WTC11 (cell line): ENCODE measurements around the gene PSMD13. TPM values are rescaled to one million over a fixed set of nuclear protein-coding genes. Genes with fewer than 3 reads are reported as not detected.

Experiments used
- ATAC-seq: fragments of 200-7000 bp; cut with Tn5 transposase; 2 replicates; pipeline ENCODE4 v1.10.0; 2021; ENCODE audit warnings: mild to moderate bottlenecking, moderate library complexity
- CTCF ChIA-PET: fragments of 300-600 bp; sonication (Branson Sonifier 250); formaldehyde crosslinking; loops from one replicate; lab custom pipeline; 2021; ENCODE audit warnings: antibody characterized with exemption; lab: Charles Lee
- POLR2A ChIA-PET: fragments of 350-600 bp; sonication (Branson Sonifier 250); formaldehyde crosslinking; loops from one replicate; lab custom pipeline; 2021; ENCODE audit warnings: antibody characterized with exemption; lab: Charles Lee
- DNase-seq: peaks from one replicate; pipeline ENCODE4 v3.0.0; 2021; ENCODE audit warnings: low spot score
- H3K27ac Mint-ChIP-seq: 2 replicates; pipeline ENCODE4 v1.8.0; 2021; ENCODE audit warnings: mixed read lengths
- H3K27me3 Mint-ChIP-seq: 2 replicates; pipeline ENCODE4 v1.8.0; 2021; ENCODE audit warnings: low read depth, mild to moderate bottlenecking, moderate library complexity, mixed read lengths
- H3K36me3 Mint-ChIP-seq: 2 replicates; pipeline ENCODE4 v1.8.0; 2021; ENCODE audit warnings: mixed read lengths
- H3K4me1 Mint-ChIP-seq: 2 replicates; pipeline ENCODE4 v1.8.0; 2022; ENCODE audit warnings: mixed read lengths
- H3K4me3 Mint-ChIP-seq: 2 replicates; pipeline ENCODE4 v1.8.0; 2021; ENCODE audit warnings: mild to moderate bottlenecking, moderate library complexity, mixed read lengths
- H3K9me3 Mint-ChIP-seq: 2 replicates; pipeline ENCODE4 v1.8.0; 2021; ENCODE audit warnings: mixed read lengths
- AFF4 ChIP-seq: sonication (generic); formaldehyde crosslinking; IDR thresholded peaks from 2 replicates; pipeline ENCODE4 v1.8.1; 2023; ENCODE audit warnings: mild to moderate bottlenecking, missing genetic modification reagents, borderline replicate concordance
- ARID4B ChIP-seq: sonication (generic); formaldehyde crosslinking; IDR thresholded peaks from 2 replicates; pipeline ENCODE4 v1.8.0; 2023; ENCODE audit warnings: missing genetic modification reagents, mild to moderate bottlenecking, borderline replicate concordance
- ATF2 ChIP-seq: sonication (generic); formaldehyde crosslinking; IDR thresholded peaks from 2 replicates; pipeline ENCODE4 v1.8.1; 2022; ENCODE audit warnings: low read depth, missing genetic modification reagents, borderline replicate concordance
- FOXP4 ChIP-seq: sonication (generic); formaldehyde crosslinking; IDR thresholded peaks from 2 replicates; pipeline ENCODE4 v1.8.0; 2022; ENCODE audit warnings: mild to moderate bottlenecking, missing genetic modification reagents
- GRHL2 ChIP-seq: fragments of 250-450 bp; sonication (Bioruptor Pico); IDR thresholded peaks from 2 replicates; pipeline ENCODE4 v1.8.0; 2022; ENCODE audit warnings: mild to moderate bottlenecking, moderate library complexity; ENCODE audit not compliant: insufficient replicate concordance, severe bottlenecking
- GTF2I ChIP-seq: fragments of 250-450 bp; sonication (Bioruptor Pico); conservative IDR thresholded peaks from 2 replicates; pipeline ENCODE4 v1.4.0; 2021; ENCODE audit warnings: mild to moderate bottlenecking
- KAT7 ChIP-seq: sonication (generic); formaldehyde crosslinking; IDR thresholded peaks from 2 replicates; pipeline ENCODE4 v1.8.1; 2023; ENCODE audit warnings: missing genetic modification reagents, mild to moderate bottlenecking, borderline replicate concordance
- NR2C2 ChIP-seq: sonication (generic); formaldehyde crosslinking; IDR thresholded peaks from 2 replicates; pipeline ENCODE4 v1.8.0; 2022; ENCODE audit warnings: mild to moderate bottlenecking, missing genetic modification reagents
- PRDM15 ChIP-seq: sonication (generic); formaldehyde crosslinking; IDR thresholded peaks from 2 replicates; pipeline ENCODE4 v1.8.0; 2022; ENCODE audit warnings: missing genetic modification reagents
- SMAD3 ChIP-seq: sonication (generic); formaldehyde crosslinking; IDR thresholded peaks from 2 replicates; pipeline ENCODE4 v1.8.0; 2022; ENCODE audit warnings: missing genetic modification reagents, mild to moderate bottlenecking, borderline replicate concordance
- SP1 ChIP-seq: sonication (generic); formaldehyde crosslinking; conservative IDR thresholded peaks from 2 replicates; pipeline ENCODE4 v1.8.1; 2022; ENCODE audit warnings: missing genetic modification reagents
- TEAD1 ChIP-seq: sonication (generic); formaldehyde crosslinking; IDR thresholded peaks from 2 replicates; pipeline ENCODE4 v1.8.0; 2022; ENCODE audit warnings: mild to moderate bottlenecking, missing genetic modification reagents
- TP53 ChIP-seq: sonication (generic); formaldehyde crosslinking; IDR thresholded peaks from 2 replicates; pipeline ENCODE4 v1.8.1; 2023; ENCODE audit warnings: mild to moderate bottlenecking, missing genetic modification reagents
- ZBTB43 ChIP-seq: sonication (generic); formaldehyde crosslinking; IDR thresholded peaks from 2 replicates; pipeline ENCODE4 v1.8.1; 2023; ENCODE audit warnings: mild to moderate bottlenecking, missing genetic modification reagents
- ZNF232 ChIP-seq: sonication (generic); formaldehyde crosslinking; IDR thresholded peaks from 2 replicates; pipeline ENCODE4 v1.8.0; 2022; ENCODE audit warnings: mild to moderate bottlenecking, missing genetic modification reagents
- ZNF416 ChIP-seq: fragments of 250-450 bp; sonication (Bioruptor Pico); IDR thresholded peaks from 2 replicates; pipeline ENCODE4 v1.9.0; 2021; ENCODE audit warnings: mild to moderate bottlenecking, inconsistent platforms
- ZNF671 ChIP-seq: fragments of 250-450 bp; sonication (Bioruptor Pico); IDR thresholded peaks from 2 replicates; pipeline ENCODE4 v1.8.0; 2021; ENCODE audit warnings: mild to moderate bottlenecking
- total RNA-seq: library from RNA; stranded (reverse); gene quantifications from 3 replicates; pipeline ENCODE4 v1.2.3, GENCODE V29; 2021
- TF ChIP-seq, protein P1 (sequence below): sonication (generic); formaldehyde crosslinking; IDR thresholded peaks from 2 replicates; pipeline ENCODE4 v1.8.1; 2022; ENCODE audit warnings: mild to moderate bottlenecking, moderate library complexity, missing genetic modification reagents

Gene PSMD13
- total RNA-seq, 1 experiment from 2014 or later = 148 TPM

GRCh38 chr11:198236-198806 lies 38.5 kb upstream of the PSMD13 start (continued):
- TF ChIP-seq, protein P1, sequence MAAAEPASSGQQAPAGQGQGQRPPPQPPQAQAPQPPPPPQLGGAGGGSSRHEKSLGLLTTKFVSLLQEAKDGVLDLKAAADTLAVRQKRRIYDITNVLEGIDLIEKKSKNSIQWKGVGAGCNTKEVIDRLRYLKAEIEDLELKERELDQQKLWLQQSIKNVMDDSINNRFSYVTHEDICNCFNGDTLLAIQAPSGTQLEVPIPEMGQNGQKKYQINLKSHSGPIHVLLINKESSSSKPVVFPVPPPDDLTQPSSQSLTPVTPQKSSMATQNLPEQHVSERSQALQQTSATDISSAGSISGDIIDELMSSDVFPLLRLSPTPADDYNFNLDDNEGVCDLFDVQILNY (CRISPR knock-in tag) = no peak
- TF ChIP-seq GRHL2 (CRISPR knock-in tag) = no peak
- no peak for TF ChIP-seq ZBTB43
- no peak for TF ChIP-seq ATF2
- no peak for TF ChIP-seq GTF2I (CRISPR knock-in tag)
- no peak for TF ChIP-seq ZNF416
- TF ChIP-seq ARID4B (CRISPR knock-in tag) = no peak
- no peak for TF ChIP-seq PRDM15

GRCh38 chr11:199004-199581 lies 37.7 kb upstream of the PSMD13 start:
- POLR2A ChIA-PET = no interaction called here
- DNase-seq (no peak), ATAC-seq (no peak)
- H3K36me3 Mint-ChIP-seq = peaks cover 6% of the 10 kb centered on the region
- no peak overlapping the region for H3K27ac Mint-ChIP-seq
- no peaks in the 10 kb centered on the region for H3K9me3 Mint-ChIP-seq
- H3K4me1 Mint-ChIP-seq = no peaks in the 10 kb centered on the region
- CTCF ChIA-PET = interaction anchor here (0.8 kb wide), 1 partner anchor 36 kb away, joined by 3 read pairs; no protein-coding TSS in a partner anchor
- H3K4me3 Mint-ChIP-seq = no peak overlapping the region
- H3K27me3 Mint-ChIP-seq = peaks cover 2% of the 10 kb centered on the region; the same call in 1 of the 2 replicates
- TF ChIP-seq ZNF232 = no peak
- TF ChIP-seq FOXP4 (CRISPR knock-in tag) = no peak
- TF ChIP-seq ZNF671 (CRISPR knock-in tag) = no peak
- TF ChIP-seq NR2C2 (CRISPR knock-in tag) = no peak
- TF ChIP-seq SMAD3 (CRISPR knock-in tag) = no peak
- no peak for TF ChIP-seq AFF4
- no peak for TF ChIP-seq KAT7
- TF ChIP-seq TP53 (CRISPR knock-in tag) = no peak
- TF ChIP-seq SP1 (CRISPR knock-in tag) = no peak
- no peak for TF ChIP-seq TEAD1
